BE2C (cell line): Measurements from ENCODE around the gene TALDO1.
A peak's percentile ranks its signal among the peaks of the same experiment; 100 is the strongest.

Source experiments
- DNase-seq: peaks from one replicate; pipeline ENCODE4 v3.0.0-alpha.2; 2020
- H3K27me3 ChIP-seq: fragments of 250-450 bp; sonication (Bioruptor Pico); 2 replicates; pipeline ENCODE4 v1.5.1; 2020; ENCODE audit warnings: mild to moderate bottlenecking
- H3K36me3 ChIP-seq: fragments of 250-450 bp; sonication (Bioruptor Pico); 2 replicates; pipeline ENCODE4 v1.5.1; 2020; ENCODE audit warnings: mild to moderate bottlenecking
- H3K4me1 ChIP-seq: fragments of 250-450 bp; sonication (Bioruptor Pico); 2 replicates; pipeline ENCODE4 v1.5.1; 2020
- H3K4me3 ChIP-seq: 2 replicates; pipeline ENCODE4 v1.5.1; 2011; ENCODE audit warnings: low read depth, low read length
- H3K9me3 ChIP-seq: fragments of 250-450 bp; sonication (Bioruptor Pico); 2 replicates; pipeline ENCODE4 v1.5.1; 2020
- TF ChIP-seq, protein P1 (sequence below): IDR thresholded peaks from 2 replicates; pipeline ENCODE4 v1.5.1; 2012; ENCODE audit warnings: mild to moderate bottlenecking, low read depth, low read length

Gene TALDO1

DNA sequence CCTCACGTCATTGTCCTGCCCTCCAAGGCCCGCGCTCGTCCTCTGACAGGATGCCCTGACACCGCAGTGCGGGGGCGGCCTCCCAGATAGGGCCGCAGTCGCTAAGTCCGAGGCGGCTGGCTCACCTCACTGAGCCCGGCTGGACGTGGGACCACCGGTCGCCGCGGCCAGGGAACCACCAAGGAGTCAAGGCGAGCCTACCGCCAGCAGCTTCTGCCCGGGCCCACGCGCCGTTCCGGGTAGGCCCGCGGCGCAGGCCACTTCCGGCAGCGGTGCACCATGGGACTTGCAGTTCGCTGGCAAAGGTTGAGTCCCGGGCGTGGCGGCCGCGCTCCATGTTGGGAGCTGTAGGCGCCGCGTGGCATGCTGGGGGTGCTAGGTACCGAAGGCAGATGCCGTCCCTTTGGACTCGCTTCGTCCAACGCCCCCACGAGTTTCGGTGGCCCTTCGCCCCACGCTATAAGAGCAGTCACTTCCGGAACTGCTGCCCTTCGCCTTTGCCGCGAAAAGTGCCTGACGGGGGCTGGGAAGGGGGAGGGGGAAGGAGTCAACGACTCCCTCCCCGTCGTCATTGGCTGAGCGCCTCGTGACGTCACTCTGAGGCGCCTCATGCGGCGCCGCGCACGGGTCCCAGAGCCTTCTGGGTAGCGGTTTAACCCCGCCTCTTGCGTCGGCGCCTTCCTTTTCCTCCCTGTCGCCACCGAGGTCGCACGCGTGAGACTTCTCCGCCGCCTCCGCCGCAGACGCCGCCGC, 62.2 kb downstream of the TALDO1 start, which contains the start of gene RPLP2:
RPLP2 (plus strand) TSS at position 681 of the 753 bp plus-strand sequence. CDS start 268 bp downstream, outside the sequence.
- peak; percentile 92 for DNase-seq
- Histone ChIP-seq H3K27me3 (no peaks in the 10 kb centered on the region), H3K9me3 (no peaks in the 10 kb centered on the region), H3K4me3 (peak within 1 kb of the TSS; percentile 81), H3K4me1 (peaks cover 5% of the 10 kb centered on the region), H3K36me3 (peaks cover 29% of the 10 kb centered on the region)
- TF ChIP-seq, protein P1, sequence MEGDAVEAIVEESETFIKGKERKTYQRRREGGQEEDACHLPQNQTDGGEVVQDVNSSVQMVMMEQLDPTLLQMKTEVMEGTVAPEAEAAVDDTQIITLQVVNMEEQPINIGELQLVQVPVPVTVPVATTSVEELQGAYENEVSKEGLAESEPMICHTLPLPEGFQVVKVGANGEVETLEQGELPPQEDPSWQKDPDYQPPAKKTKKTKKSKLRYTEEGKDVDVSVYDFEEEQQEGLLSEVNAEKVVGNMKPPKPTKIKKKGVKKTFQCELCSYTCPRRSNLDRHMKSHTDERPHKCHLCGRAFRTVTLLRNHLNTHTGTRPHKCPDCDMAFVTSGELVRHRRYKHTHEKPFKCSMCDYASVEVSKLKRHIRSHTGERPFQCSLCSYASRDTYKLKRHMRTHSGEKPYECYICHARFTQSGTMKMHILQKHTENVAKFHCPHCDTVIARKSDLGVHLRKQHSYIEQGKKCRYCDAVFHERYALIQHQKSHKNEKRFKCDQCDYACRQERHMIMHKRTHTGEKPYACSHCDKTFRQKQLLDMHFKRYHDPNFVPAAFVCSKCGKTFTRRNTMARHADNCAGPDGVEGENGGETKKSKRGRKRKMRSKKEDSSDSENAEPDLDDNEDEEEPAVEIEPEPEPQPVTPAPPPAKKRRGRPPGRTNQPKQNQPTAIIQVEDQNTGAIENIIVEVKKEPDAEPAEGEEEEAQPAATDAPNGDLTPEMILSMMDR = no peak

DNA sequence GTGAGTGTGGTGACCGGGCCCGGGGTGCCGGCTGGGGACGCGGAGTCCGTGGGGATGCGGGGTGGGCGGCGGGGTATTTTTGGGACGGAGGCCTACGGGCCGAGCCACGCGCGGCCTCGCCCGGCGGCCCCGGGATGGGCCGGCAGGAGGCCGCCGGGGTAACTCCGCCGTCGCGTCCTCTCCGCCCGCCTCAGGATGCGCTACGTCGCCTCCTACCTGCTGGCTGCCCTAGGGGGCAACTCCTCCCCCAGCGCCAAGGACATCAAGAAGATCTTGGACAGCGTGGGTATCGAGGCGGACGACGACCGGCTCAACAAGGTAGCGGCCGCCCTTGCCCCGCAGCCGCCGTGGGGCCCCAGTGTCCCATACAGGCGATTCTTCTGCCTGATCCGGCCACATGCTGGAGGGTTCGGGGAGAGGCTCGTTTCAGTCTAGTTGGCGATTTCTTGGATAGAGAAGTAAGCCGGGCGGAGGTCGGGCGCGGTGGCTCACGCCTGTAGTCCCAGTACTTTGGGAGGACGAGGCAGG, 62.8 kb downstream of the TALDO1 start:
- Histone ChIP-seq H3K27me3 (no peaks in the 10 kb centered on the region), H3K4me3 (peak overlapping the region; percentile 81), H3K4me1 (peaks cover 2% of the 10 kb centered on the region; the same call in 1 of the 2 replicates), H3K9me3 (no peaks in the 10 kb centered on the region), H3K36me3 (peaks cover 29% of the 10 kb centered on the region)
- DNase-seq = no peak
- TF ChIP-seq, protein P1 = no peak

DNA sequence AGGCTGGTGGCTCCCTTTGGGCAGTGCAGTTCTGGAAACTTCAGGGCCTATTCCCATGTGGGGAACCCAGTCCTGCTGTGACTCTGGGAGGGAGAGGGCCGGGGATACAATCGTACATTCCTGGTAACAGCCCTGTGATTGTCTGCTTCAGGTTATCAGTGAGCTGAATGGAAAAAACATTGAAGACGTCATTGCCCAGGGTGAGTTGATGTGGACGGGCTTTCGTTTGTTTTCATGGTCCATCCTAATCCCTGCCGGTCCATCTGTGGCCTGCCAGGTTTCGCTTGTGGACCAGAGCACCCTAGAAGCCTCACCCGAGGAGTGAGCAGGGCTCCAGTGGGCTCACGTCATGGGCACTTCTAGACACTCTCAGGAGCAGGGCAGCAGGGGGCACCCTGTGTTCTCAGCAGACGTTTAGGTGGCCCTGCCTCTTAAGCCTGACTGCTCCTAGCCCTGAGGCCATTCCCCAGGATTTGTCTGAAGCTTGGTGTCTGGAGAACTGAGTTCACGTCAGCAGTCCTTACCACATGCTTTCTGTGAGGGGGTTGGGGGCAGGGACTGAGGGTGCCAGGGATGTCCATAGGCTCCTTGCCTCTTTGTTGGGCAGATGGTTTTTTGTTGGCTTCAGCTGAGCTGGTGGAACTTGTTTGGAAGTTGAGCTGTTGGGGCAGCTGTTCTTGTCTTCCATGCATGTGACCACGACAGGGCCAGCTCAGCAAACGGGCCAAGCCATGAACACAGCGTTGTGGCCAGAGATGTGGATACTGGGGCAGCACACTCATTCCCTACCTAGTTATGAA, 64.4 kb downstream of the TALDO1 start:
- Histone ChIP-seq H3K9me3 (no peaks in the 10 kb centered on the region), H3K4me3 (peak overlapping the region; percentile 81), H3K36me3 (peaks cover 29% of the 10 kb centered on the region), H3K27me3 (no peaks in the 10 kb centered on the region), H3K4me1 (peaks cover 2% of the 10 kb centered on the region; the same call in 1 of the 2 replicates)
- TF ChIP-seq, protein P1 = no peak
- DNase-seq = no peak

DNA sequence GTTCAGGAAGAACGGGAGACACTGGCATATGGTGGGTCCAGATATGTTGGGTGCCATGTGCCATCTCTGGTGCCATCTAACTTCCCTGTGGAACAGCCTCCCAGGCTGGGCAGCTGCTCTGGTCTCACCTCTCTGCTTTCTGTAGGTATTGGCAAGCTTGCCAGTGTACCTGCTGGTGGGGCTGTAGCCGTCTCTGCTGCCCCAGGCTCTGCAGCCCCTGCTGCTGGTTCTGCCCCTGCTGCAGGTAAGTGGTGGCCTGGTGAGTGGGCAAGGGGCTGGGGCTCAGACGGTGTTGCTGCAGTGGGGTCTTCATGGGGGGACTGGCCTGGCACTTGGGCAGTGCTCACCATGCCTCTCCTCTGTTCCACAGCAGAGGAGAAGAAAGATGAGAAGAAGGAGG, 65.1 kb downstream of the TALDO1 start:
- peaks cover 29% of the 10 kb centered on the region for H3K36me3 ChIP-seq
- DNase-seq = no peak
- no peak overlapping the region for H3K4me3 ChIP-seq
- H3K9me3 ChIP-seq = no peaks in the 10 kb centered on the region
- peaks cover 2% of the 10 kb centered on the region; the same call in 1 of the 2 replicates for H3K4me1 ChIP-seq
- H3K27me3 ChIP-seq = no peaks in the 10 kb centered on the region
- TF ChIP-seq, protein P1 = no peak

DNA sequence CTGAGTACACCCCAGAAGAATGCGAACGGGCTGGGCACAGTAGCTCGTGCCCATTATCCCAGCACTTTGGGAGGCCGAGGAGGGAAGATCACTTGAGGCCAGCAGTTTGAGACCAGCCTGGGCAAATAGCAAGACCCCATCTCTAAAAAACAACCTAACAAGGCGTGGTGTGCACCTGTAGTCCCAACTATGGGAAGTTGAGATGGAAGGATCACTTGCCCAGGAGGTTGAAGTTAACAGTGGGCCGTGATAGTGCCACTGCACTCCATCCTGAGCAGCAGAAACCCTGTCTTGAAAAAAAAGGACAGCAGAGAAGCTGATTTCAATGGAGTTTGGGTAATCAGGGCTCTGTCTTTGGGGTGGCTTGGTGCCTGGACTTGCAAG, 65.8 kb downstream of the TALDO1 start:
- Histone ChIP-seq H3K36me3 (peaks cover 29% of the 10 kb centered on the region), H3K27me3 (no peaks in the 10 kb centered on the region), H3K4me1 (peaks cover 2% of the 10 kb centered on the region; the same call in 1 of the 2 replicates), H3K9me3 (no peaks in the 10 kb centered on the region), H3K4me3 (no peak overlapping the region)
- TF ChIP-seq, protein P1 = no peak
- DNase-seq = no peak
